CD4-positive, alpha-beta T cell treated with Interleukin-17A for 4 hours (primary cell): Measurements from ENCODE around the gene TUT1.
A peak's percentile ranks its signal among the peaks of the same experiment; 100 is the strongest.
"Not testable (repeated sequence)": the region's sequence is repeated elsewhere in the genome, so short reads cannot be mapped to it uniquely, and the experiment has no call there.

ENCODE experiments used
- DNase-seq: peaks from one replicate; pipeline ENCODE4 v3.0.0-alpha.2; 2020; ENCODE audit warnings: mixed read lengths

The TUT1 gene

GRCh38 chr11:62604460-62605120 is 13.3 kb upstream of the TUT1 start:
- no peak for DNase-seq

- no peak for DNase-seq
Measured at GRCh38 chr11:62603776-62604299, 12.5 kb upstream of the TUT1 start.

GRCh38 chr11:62603072-62603408 is 11.7 kb upstream of the TUT1 start:
- DNase-seq = no peak

- peak; percentile 66 for DNase-seq
Measured at GRCh38 chr11:62602141-62603071, 11.1 kb upstream of the TUT1 start.

GRCh38 chr11:62601372-62602140 is 10.2 kb upstream of the TUT1 start, which contains the start of gene MTA2:
Gene MTA2, minus strand, starts transcription at chr11:62601865. Its CDS starts 415 bp downstream, at chr11:62601450.
- peak; percentile 99 for DNase-seq

- peak; percentile 61 for DNase-seq
Measured at GRCh38 chr11:62601122-62601371, 9.7 kb upstream of the TUT1 start.

- no peak for DNase-seq
Measured at GRCh38 chr11:62600367-62601121, 9.2 kb upstream of the TUT1 start.

- no peak for DNase-seq
Measured at GRCh38 chr11:62599901-62600300, 8.6 kb upstream of the TUT1 start.

- DNase-seq = peak; percentile 97
Measured at GRCh38 chr11:62599069-62599696, 7.9 kb upstream of the TUT1 start.

- no peak for DNase-seq
Measured at GRCh38 chr11:62595124-62595523, 3.8 kb upstream of the TUT1 start.

GRCh38 chr11:62593434-62594044 is 2.2 kb upstream of the TUT1 start:
- DNase-seq = peak; percentile 87

- no peak for DNase-seq
Measured at GRCh38 chr11:62592989-62593421, 1.7 kb upstream of the TUT1 start.

- DNase-seq = no peak
Measured at GRCh38 chr11:62592146-62592815, 958 bp upstream of the TUT1 start.

GRCh38 chr11:62588966-62589637 is 2.2 kb downstream of the TUT1 start:
- no peak for DNase-seq

- DNase-seq = not testable (repeated sequence)
Measured at GRCh38 chr11:62585356-62585755, 6.0 kb downstream of the TUT1 start.

GRCh38 chr11:62581735-62582134 is 9.6 kb downstream of the TUT1 start:
- not testable (repeated sequence) for DNase-seq

- DNase-seq = no peak
Measured at GRCh38 chr11:62580959-62581715, 10.2 kb downstream of the TUT1 start.

- no peak for DNase-seq
Measured at GRCh38 chr11:62579252-62579651, 12.1 kb downstream of the TUT1 start.

- DNase-seq = no peak
Measured at GRCh38 chr11:62578541-62578940, 12.8 kb downstream of the TUT1 start.
